Activated T-cell treated with anti-CD3 and anti-CD28 coated beads, Interleukin-2, amount 50 U/mL, for 24 hours (primary cell): Measurements from ENCODE around the gene NBAS.

Experiments used
- DNase-seq: peaks from one replicate; pipeline ENCODE4 v3.0.0-alpha.2; 2020
- H3K27ac Mint-ChIP-seq: 2 replicates; pipeline ENCODE4 v1.8.0; 2020; ENCODE audit warnings: mild to moderate bottlenecking, mixed read lengths
- H3K27me3 Mint-ChIP-seq: 2 replicates; pipeline ENCODE4 v1.8.0; 2020; ENCODE audit warnings: mixed read lengths
- H3K36me3 Mint-ChIP-seq: 2 replicates; pipeline ENCODE4 v1.8.0; 2020; ENCODE audit warnings: low read depth, mixed read lengths
- H3K4me1 Mint-ChIP-seq: 2 replicates; pipeline ENCODE4 v1.8.0; 2020; ENCODE audit warnings: low read depth, mixed read lengths
- H3K4me3 Mint-ChIP-seq: 2 replicates; pipeline ENCODE4 v1.8.0; 2020; ENCODE audit warnings: mild to moderate bottlenecking, moderate library complexity, mixed read lengths
- H3K9me3 Mint-ChIP-seq: 2 replicates; pipeline ENCODE4 v1.8.0; 2020; ENCODE audit warnings: mixed read lengths

The NBAS gene

GRCh38 chr2:15281681-15282080 is 279.5 kb downstream of the NBAS start:
- DNase-seq: no peak
- H3K27me3 Mint-ChIP-seq: no peaks in the 10 kb centered on the region
- no peak overlapping the region for H3K27ac Mint-ChIP-seq
- no peaks in the 10 kb centered on the region for H3K9me3 Mint-ChIP-seq
- no peak overlapping the region for H3K4me3 Mint-ChIP-seq
- no peaks in the 10 kb centered on the region for H3K4me1 Mint-ChIP-seq
- H3K36me3 Mint-ChIP-seq: peaks cover 82% of the 10 kb centered on the region

DNA sequence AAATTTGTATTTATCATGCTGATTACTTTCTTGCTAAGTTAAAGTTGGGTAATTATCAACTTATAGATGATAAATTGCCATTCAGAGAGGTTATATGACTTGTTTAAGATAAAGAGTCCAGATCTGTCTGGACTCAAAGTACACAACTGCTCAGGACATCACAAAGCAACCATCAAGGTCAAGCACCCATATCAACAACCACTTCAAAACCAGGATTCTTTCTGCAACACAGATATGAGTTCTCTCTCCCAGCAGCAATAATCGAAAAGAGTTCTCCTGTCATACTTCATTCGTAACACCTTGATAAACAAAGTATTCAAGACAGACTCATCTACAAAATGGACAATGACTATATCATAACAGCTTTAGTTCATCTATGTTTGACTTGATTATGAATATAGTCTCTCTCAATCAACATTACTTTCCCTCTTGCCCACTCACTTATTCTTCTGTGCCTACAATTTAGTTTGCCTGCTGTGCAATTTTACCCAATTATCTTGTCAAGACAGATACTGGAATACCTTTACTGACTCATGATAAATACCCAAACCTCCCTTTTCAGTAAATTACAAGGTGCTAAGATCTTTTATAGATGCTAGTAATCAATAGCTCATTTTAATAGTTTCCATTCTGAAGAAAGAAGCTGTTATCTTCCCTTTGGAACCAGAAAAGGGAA is 281.8 kb downstream of the NBAS start:
- H3K9me3 Mint-ChIP-seq: no peaks in the 10 kb centered on the region
- H3K27ac Mint-ChIP-seq: no peak overlapping the region
- no peaks in the 10 kb centered on the region for H3K4me1 Mint-ChIP-seq
- peaks cover 86% of the 10 kb centered on the region for H3K36me3 Mint-ChIP-seq
- no peak overlapping the region for H3K4me3 Mint-ChIP-seq
- no peak for DNase-seq
- no peaks in the 10 kb centered on the region for H3K27me3 Mint-ChIP-seq

DNA sequence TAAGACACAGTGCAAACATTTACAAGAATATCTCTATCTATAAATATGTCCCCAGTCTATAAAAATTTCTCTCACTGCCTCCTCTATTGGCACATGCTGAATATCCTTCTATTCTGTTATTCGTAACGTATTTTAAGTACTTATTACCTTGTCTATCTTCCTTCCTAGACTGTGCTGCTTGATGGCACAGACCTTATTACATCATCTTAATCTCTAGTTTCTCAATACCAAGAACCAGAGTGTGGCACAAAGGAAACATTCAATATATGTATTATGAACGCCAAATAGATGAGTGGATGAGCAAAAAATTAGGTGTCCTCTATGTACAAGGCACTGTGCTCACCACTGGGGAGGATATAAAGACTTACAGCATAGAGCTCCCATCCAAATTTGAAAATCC is 282.8 kb downstream of the NBAS start:
- H3K4me1 Mint-ChIP-seq: no peaks in the 10 kb centered on the region
- H3K9me3 Mint-ChIP-seq: no peaks in the 10 kb centered on the region

GRCh38 chr2:15275346-15275745 is 285.8 kb downstream of the NBAS start:
- H3K27ac Mint-ChIP-seq: no peak overlapping the region
- H3K36me3 Mint-ChIP-seq: peaks cover 79% of the 10 kb centered on the region
- DNase-seq: no peak
- H3K4me3 Mint-ChIP-seq: no peak overlapping the region
- H3K9me3 Mint-ChIP-seq: no peaks in the 10 kb centered on the region
- H3K4me1 Mint-ChIP-seq: no peaks in the 10 kb centered on the region
- H3K27me3 Mint-ChIP-seq: no peaks in the 10 kb centered on the region

More for the DNA sequence above, 282.8 kb downstream of the NBAS start:
- Mint-ChIP-seq H3K36me3 (peaks cover 82% of the 10 kb centered on the region), H3K27ac (no peak overlapping the region), H3K4me3 (no peak overlapping the region), H3K27me3 (no peaks in the 10 kb centered on the region)
- no peak for DNase-seq

DNA sequence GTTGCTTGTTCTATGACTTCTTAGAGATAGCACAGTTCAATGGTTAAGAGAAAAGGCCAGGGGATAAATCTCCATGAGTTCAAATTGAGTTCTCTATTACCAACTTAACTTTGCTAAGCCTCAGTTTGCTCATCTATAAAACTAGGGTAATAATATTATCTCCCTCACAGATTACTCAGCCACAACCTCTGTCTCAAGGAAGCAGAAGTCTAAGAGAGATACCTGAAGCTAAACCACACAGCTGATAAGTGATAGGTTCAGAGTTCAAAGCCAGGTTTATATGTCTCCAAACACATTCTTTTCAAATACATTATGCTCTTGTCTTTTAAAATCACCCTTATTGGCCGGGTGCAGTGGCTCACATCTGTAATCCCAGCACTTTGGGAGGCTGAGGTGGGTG is 287.7 kb downstream of the NBAS start:
- no peaks in the 10 kb centered on the region for H3K4me1 Mint-ChIP-seq
- no peaks in the 10 kb centered on the region for H3K9me3 Mint-ChIP-seq
- no peak overlapping the region for H3K27ac Mint-ChIP-seq
- no peaks in the 10 kb centered on the region for H3K27me3 Mint-ChIP-seq
- peaks cover 78% of the 10 kb centered on the region for H3K36me3 Mint-ChIP-seq
- DNase-seq: no peak
- H3K4me3 Mint-ChIP-seq: no peak overlapping the region

DNA sequence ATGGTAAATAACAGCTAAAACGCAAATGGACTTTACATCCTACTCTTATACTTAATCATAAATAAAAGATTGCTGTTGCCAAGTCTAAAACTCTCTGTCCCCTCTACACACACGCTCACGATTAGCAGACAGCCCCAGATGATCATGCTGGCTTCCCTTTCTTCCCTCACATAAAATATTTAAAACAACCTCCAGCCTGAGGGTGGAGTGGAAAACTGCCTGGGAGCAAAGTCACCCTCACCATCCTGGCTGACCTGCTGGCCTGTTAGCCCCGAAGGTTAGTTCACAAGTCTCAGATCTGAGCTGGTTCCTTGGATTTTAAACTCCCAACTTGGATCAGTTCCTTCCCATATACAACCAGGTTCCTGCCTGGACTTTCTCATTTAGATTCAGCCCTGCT is 288.2 kb downstream of the NBAS start:
- Mint-ChIP-seq H3K36me3 (peaks cover 78% of the 10 kb centered on the region), H3K4me3 (no peak overlapping the region), H3K4me1 (no peaks in the 10 kb centered on the region), H3K27me3 (no peaks in the 10 kb centered on the region), H3K9me3 (no peaks in the 10 kb centered on the region), H3K27ac (no peak overlapping the region)
- no peak for DNase-seq

DNA sequence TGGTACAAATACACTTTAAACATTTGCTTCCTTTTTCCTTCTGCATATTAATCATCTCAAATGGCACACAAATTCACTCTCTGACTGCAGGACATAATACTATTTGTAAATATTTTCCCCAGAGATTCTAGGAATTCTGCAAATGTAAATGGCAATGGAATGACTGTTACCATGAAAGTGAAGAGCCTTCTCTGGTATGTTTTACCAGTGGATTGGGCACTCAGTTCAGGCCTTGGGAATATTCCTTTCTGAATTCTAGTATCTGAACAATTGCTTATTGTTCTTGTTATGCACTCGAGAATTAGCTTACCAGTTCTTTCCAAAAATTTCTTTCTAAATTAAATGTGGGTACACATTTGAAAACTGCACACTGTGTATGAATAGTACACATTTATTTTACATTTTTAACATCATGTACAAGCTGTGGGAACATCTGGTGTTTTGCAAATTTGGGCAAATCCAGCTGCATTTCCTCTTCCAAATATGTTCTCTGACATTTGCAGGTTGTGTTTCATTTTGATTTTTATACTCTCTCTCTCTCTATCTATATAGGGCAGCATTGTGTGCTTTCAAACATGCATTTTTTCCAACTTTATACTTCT is 289.1 kb downstream of the NBAS start:
- no peak overlapping the region for H3K4me3 Mint-ChIP-seq
- no peak for DNase-seq
- no peaks in the 10 kb centered on the region for H3K9me3 Mint-ChIP-seq
- no peaks in the 10 kb centered on the region for H3K4me1 Mint-ChIP-seq
- no peak overlapping the region for H3K27ac Mint-ChIP-seq
- H3K27me3 Mint-ChIP-seq: no peaks in the 10 kb centered on the region
- H3K36me3 Mint-ChIP-seq: peaks cover 75% of the 10 kb centered on the region

- H3K27me3 Mint-ChIP-seq: no peaks in the 10 kb centered on the region
- H3K4me3 Mint-ChIP-seq: no peak overlapping the region
- H3K4me1 Mint-ChIP-seq: peaks cover 2% of the 10 kb centered on the region
- peaks cover 68% of the 10 kb centered on the region for H3K36me3 Mint-ChIP-seq
- H3K9me3 Mint-ChIP-seq: no peaks in the 10 kb centered on the region
- no peak overlapping the region for H3K27ac Mint-ChIP-seq
- DNase-seq: no peak
These were observed 289.9 kb downstream of the NBAS start for GRCh38 chr2:15271276-15271675.

- no peak for DNase-seq
- H3K36me3 Mint-ChIP-seq: peaks cover 68% of the 10 kb centered on the region
- H3K27ac Mint-ChIP-seq: no peak overlapping the region
- H3K27me3 Mint-ChIP-seq: no peaks in the 10 kb centered on the region
- H3K4me1 Mint-ChIP-seq: peaks cover 7% of the 10 kb centered on the region
- H3K4me3 Mint-ChIP-seq: no peak overlapping the region
- H3K9me3 Mint-ChIP-seq: no peaks in the 10 kb centered on the region
These were observed 292.1 kb downstream of the NBAS start for GRCh38 chr2:15269043-15269442.

- H3K27ac Mint-ChIP-seq: peak overlapping the region; percentile 29
- no peaks in the 10 kb centered on the region for H3K9me3 Mint-ChIP-seq
- DNase-seq: no peak
- H3K4me3 Mint-ChIP-seq: no peak overlapping the region
- peaks cover 78% of the 10 kb centered on the region for H3K36me3 Mint-ChIP-seq
- no peaks in the 10 kb centered on the region for H3K27me3 Mint-ChIP-seq
- H3K4me1 Mint-ChIP-seq: peaks cover 7% of the 10 kb centered on the region
These were observed 295.2 kb downstream of the NBAS start for GRCh38 chr2:15265889-15266288.

DNA sequence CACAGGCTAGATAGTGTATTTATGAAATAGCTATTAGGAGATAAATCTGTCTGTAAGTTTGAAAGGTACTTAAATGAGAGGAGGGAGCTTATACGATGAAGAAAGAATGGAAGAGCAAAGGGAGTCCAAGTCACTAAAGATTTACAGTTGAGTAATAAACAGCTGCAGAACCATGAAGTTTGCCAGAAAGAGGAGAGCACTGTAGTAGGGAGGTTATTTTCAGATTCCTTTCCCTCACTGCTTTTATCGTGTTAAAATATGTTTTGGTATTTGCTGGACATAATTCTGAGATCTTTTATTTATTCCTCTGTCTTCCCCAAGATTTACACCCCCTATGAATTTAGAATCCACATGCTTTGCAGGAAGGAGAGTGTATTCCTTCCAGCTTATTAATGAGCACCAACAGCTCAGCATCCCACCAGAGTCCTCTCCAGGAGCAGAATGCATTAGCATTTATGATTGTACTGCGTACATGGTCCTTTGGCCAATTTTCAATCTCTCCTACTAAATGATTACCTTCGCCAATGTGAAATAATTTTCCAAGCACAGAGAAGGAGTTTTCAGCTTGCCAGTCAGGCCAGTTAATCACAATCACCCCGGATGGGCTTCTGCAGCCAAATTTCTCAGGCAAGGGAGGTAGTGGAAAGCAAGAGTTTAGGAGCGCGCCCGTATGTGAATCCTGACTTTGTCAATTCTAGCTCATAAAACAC is 297.0 kb downstream of the NBAS start:
- Mint-ChIP-seq H3K36me3 (peaks cover 86% of the 10 kb centered on the region), H3K4me1 (peaks cover 7% of the 10 kb centered on the region), H3K9me3 (peaks cover 8% of the 10 kb centered on the region), H3K4me3 (no peak overlapping the region), H3K27ac (no peak overlapping the region), H3K27me3 (no peaks in the 10 kb centered on the region)
- DNase-seq: no peak

DNA sequence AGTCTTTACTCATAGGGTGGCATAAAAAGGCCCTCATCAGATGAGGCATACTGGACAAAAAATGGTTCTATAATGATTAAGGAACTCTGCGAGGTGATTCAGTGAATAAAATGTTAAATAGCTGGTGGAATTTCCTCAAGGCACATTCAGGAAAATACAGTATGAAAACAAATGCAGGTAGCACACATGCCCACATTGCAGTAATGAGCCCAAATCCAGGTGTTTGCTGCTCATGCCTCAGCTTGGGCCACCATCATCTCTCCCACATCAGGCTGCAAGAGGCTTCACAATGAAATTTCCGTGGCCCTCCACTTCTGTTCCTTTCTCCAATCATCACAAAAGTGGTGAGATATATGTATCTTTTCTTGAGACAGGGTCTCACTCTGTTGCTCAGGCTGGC is 298.3 kb downstream of the NBAS start:
- no peak overlapping the region for H3K27ac Mint-ChIP-seq
- no peak overlapping the region for H3K4me3 Mint-ChIP-seq
- peaks cover 84% of the 10 kb centered on the region for H3K36me3 Mint-ChIP-seq
- peaks cover 7% of the 10 kb centered on the region for H3K4me1 Mint-ChIP-seq
- peaks cover 8% of the 10 kb centered on the region for H3K9me3 Mint-ChIP-seq
- no peak for DNase-seq
- H3K27me3 Mint-ChIP-seq: no peaks in the 10 kb centered on the region

GRCh38 chr2:15260835-15261234 is 300.3 kb downstream of the NBAS start:
- Mint-ChIP-seq H3K4me1 (peaks cover under 1% of the 10 kb centered on the region), H3K27ac (no peak overlapping the region), H3K36me3 (peaks cover 87% of the 10 kb centered on the region), H3K9me3 (peaks cover 8% of the 10 kb centered on the region), H3K4me3 (no peak overlapping the region), H3K27me3 (no peaks in the 10 kb centered on the region)
- no peak for DNase-seq

- DNase-seq: no peak
- Mint-ChIP-seq H3K4me1 (no peaks in the 10 kb centered on the region), H3K27ac (no peak overlapping the region), H3K9me3 (peaks cover 12% of the 10 kb centered on the region), H3K4me3 (no peak overlapping the region), H3K36me3 (peaks cover 84% of the 10 kb centered on the region), H3K27me3 (no peaks in the 10 kb centered on the region)
These were observed 300.9 kb downstream of the NBAS start for GRCh38 chr2:15260196-15260595.

DNA sequence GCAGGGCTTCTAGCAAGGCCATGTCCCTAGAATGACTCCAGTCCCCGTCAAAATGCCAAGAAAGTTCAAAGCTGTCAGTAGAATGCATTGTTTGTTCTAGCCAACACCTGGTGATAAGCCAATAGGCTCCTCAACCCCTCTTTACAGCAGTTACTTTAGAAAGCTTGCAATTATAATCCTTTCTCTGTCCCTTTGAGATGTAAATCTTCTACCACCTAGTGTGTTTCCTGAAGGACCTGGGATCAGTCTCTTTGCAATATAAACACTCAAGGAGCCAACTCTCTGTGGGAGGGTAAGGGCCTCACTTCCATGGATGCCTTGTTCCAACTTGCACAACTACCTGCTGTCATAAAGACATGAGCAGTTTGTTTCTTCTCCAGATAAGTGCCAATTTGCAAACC is 301.8 kb downstream of the NBAS start:
- peaks cover 12% of the 10 kb centered on the region for H3K9me3 Mint-ChIP-seq
- H3K4me1 Mint-ChIP-seq: no peaks in the 10 kb centered on the region
- no peak for DNase-seq
- H3K4me3 Mint-ChIP-seq: no peak overlapping the region
- H3K36me3 Mint-ChIP-seq: peaks cover 75% of the 10 kb centered on the region
- no peak overlapping the region for H3K27ac Mint-ChIP-seq
- no peaks in the 10 kb centered on the region for H3K27me3 Mint-ChIP-seq
